Smooth muscle cell of the umbilical artery (primary cell): ENCODE results near the gene GTF2IRD1. TPM values are rescaled to one million over a fixed set of nuclear protein-coding genes. Genes with fewer than 3 reads are reported as not detected.

Experiments
- total RNA-seq: library from RNA; depleted of rRNA; stranded (reverse); fragments of >200 nt; gene quantifications from 2 replicates; pipeline ENCODE4 v1.2.3, GENCODE V29; 2014

GTF2IRD1 gene
- total RNA-seq, result 19.0 and 23.2 TPM in 2 replicates

GRCh38 chr7:74453322-74454011 is at the start of gene GTF2IRD1:
Gene GTF2IRD1, plus strand, starts transcription at chr7:74453906. Its CDS starts 54,175 bp downstream, at chr7:74508081.

Other genes with a start within 250 kb of the GTF2IRD1 start
- 0.59 and 0.88 TPM in 2 replicates for gene LAT2, start 243.9 kb upstream of the GTF2IRD1 start, total RNA-seq
- 6.2 and 12.9 TPM in 2 replicates for gene RFC2, start 199.5 kb upstream of the GTF2IRD1 start, total RNA-seq
- gene CLIP2, start 164.5 kb upstream of the GTF2IRD1 start, total RNA-seq, result 37.4 and 89.4 TPM in 2 replicates
- gene GTF2I, start 203.8 kb downstream of the GTF2IRD1 start, total RNA-seq, result 97.4 and 146 TPM in 2 replicates